NCI-H1105 treated with DMSO at 0.1 percent for 48 hours (cell line): ENCODE data around the gene GUCA2A.

ENCODE experiments used
- DNase-seq: peaks from one replicate; lab custom pipeline; 2025; lab: John Stamatoyannopoulos, UW

GUCA2A gene

GRCh38 chr1:42153624-42154023, 10.9 kb downstream of the GUCA2A start:
- DNase-seq = no peak

DNA sequence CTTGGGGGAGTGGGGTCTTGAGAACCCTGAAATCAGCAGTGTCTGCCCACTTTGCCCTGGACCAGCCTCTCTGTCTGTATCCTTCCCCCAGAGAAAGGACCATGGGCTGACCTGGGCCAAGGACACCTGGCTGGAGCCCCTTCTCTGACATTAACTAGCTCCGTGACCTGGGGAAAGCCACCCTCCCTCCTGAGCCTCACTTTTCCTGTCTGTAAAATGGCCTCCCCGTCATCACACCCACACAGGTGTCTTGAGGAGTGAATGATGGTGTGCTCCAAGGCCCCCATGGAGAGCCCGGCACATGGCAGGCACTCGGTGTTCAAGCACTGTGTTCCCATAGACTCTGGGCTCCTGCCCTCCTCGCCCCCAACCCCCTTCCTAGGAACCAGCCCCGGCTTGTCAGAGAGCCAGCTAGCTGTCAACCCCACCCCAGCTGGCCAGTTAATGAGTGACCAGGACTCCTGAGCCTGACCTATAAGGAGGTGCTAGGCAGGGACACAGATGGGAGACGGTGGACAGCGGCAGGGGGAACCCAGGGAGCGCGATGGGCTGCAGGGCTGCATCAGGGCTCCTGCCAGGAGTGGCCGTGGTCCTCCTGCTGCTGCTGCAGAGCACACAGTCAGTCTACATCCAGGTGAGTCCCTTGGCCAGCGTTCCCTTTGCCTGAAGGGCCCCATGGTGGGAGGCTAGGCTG, 11.5 kb downstream of the GUCA2A start, which contains the start of gene GUCA2B:
TSS of gene GUCA2B (plus strand) at position 504 of the 694 bp plus-strand sequence. CDS start at position 545, 41 bp downstream.
- no peak for DNase-seq

- no peak for DNase-seq
Measured at GRCh38 chr1:42152119-42152518, 12.4 kb downstream of the GUCA2A start.

DNA sequence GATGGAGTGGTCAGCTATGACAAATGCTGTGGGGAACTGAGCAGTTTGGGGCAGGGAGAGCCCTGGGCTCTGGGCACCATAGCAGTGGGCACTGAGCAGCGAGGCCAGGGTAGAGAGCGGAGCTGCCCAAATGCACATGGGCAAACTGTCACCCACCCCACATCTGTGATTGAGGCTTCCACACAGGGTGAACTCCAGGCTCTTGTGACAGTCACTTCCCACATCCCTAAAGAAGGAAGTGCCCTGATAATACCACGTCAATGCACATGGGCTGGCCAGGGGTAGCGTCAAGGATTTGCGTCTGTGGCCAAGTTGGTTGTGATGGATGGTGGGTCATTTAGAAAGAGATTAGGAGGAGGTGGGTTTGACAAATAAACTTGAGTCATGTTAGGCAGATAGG, 13.9 kb downstream of the GUCA2A start:
- no peak for DNase-seq

- DNase-seq = no peak
Measured at GRCh38 chr1:42148166-42148565, 16.4 kb downstream of the GUCA2A start.

DNA sequence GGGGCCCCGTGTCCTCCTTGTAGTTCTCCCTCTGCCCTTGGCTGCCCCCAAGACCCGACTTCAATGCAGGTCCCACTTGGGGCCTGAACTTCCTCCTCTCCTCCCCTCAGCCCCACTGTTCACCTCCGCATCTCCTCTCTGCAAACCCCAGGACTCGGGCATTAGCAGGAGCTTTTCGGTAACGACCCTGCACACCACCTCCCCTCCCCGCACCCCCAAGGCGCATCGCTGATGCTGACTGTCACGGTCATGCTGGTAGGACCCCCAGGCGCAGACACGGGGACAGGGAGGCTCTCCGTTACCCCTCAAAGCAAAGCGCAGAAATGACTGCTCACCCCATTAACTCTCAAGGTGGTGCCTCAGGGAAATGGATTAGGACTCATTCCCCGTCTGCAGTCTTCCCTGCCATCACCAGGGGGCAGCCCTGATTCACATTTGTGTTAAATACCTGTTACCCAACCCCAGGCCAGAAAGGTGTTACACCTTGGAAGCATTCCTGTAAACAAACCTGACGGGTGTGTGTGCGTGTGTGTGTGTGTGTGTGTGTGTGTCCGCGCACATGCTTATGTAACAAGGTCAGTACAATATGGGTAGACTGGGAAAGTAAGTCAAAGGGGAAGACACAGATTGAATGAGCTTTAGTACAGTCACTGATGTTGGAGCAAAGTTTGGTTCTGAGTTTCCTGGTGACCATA, 17.8 kb downstream of the GUCA2A start:
- DNase-seq = peak; percentile 79

DNA sequence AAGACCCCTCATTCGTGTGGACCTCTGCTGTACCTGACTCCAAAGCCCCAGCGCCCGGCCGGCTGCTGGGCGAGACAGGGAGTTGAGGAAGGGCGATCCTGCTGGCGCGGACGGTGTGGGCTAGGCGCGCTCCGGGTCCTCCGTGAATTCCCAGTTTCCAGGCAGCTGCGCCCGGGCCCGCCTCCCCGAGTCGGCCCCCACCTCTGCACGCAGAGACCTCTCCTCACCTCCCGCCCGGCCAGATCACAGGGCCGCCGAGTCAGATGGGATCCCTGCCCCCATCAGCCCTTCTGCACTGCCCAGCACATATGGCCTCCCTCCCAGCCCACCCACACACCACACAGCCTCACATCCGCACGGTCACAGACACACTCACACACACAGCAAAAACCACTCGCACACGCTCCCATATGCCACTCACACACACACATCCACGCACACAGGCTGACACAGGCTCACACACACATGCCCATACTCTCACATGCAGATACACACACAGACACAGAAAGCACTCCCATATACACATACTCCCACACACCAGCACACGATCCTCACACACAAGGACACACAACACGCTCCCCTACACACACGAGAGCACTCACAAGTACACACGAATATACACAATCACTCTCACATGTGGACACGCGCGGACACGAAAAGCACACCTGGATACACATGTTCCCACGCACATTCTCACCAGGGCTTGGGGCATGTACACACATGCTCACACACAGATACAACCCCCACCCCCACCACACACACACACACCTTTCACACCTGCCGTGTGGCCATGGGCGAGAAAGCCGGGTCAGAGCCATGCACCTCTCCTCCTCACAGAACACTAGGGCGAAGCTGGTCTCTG, 18.6 kb downstream of the GUCA2A start:
- no peak for DNase-seq

DNA sequence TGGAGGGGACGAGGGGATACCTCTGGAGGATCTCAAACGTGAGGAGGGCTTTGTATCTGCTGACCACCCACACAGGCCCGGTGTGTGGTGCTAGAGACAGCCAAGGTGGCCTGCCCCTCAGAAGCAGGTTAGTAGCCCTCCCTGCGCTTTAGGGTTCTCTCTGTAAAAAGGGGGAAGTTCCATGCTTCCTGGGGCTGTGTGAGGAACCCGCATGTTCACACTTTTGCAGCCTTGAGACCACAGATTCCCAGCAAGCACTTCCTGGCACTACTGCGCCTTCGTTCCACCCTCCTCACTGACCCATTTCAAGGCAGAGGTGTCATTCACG, 19.2 kb downstream of the GUCA2A start:
- no peak for DNase-seq

DNA sequence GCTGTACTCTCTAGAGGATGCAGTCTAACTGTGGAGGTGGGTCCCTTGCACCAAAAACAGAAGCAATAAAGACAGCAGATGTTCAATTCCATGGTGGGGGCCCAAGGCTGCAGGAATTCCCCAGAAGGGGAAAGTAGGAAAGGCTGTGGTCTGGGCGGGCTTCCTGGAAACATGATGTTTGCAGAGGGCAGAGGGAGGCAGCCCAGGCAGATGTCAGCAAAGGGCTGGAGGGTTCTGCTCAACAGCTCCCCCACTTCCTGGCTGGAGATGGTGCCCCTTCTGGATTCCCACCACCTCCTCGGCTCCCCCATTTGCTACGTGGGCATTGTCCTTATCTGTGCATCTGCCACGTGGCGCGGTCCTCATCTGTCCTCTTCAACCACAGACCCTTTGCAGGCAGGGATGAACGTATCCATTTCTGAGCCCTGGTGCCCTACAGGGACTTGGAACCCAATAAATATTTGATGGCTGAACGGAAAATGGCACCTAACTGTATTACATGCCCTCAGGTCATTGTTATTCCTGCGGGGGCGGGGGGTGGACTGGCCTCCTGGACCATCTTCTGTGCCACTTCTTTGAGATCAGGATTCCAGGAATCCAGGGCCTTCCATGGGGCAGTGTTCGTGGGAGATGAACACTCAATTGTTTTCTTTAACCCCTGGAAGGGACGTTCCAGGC, 19.7 kb downstream of the GUCA2A start:
- DNase-seq = no peak

DNA sequence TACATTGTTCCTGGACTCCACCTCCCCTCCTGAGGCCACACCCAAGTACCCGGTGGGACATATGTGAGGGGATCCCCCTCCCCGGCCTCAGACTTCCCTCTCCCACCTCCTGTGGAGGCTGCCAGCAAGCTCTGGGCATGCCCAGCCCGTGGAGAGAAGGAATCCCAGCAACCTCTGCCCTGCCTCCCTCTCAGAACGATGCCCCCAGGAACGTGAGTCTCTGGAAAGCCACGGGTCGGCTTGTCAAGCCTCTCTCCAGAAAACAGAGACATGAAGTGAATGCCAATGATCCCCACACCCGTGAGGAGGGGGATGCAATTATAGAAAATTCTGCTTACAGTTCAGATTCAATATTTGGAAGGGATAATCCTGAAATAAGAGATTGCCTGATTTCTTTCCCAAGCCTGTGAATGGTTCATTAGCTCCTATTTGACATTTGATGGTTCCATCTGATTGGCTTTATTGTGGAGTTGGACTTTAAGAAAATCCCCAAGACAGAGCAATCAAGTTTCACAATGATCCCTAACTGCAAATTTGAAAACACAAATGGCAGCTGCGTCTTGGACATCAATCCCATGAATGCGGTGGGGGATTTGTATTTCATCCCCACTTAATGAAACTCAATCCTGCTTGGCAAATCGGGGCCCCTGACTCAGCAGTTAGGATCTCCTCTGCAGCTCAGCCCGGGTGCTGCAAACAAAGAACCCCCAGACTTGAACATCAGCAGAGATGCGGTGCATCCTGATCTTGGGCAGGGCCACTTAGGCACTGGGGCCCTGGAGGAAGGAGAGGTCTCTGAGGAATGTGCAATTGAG, 20.4 kb downstream of the GUCA2A start:
- DNase-seq = no peak

GRCh38 chr1:42142894-42143675, 21.5 kb downstream of the GUCA2A start:
- peak; percentile 26 for DNase-seq

DNA sequence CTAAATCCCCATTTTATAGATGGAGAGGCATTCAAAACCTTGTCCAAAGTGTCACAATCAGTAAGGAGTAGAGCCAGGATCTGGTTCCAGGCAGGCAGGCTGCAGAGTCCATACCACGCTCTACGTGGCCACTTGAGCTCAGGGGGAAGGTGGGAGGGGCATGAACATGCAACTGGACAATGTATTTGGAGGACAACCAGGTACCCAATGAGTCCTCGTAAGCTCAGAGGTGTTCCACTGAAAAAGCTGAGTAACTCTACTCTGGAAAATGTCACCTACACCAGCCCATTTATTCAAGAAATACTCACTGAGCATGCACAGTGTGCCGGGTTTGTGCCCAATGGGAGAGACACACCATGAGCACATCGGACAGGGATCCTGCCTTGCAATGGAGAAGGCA, 22.6 kb downstream of the GUCA2A start:
- DNase-seq = no peak

GRCh38 chr1:42140191-42140590, 24.4 kb downstream of the GUCA2A start:
- no peak for DNase-seq

GRCh38 chr1:42139444-42139843, 25.1 kb downstream of the GUCA2A start:
- no peak for DNase-seq

GRCh38 chr1:42138586-42138985, 26.0 kb downstream of the GUCA2A start:
- DNase-seq = no peak

DNA sequence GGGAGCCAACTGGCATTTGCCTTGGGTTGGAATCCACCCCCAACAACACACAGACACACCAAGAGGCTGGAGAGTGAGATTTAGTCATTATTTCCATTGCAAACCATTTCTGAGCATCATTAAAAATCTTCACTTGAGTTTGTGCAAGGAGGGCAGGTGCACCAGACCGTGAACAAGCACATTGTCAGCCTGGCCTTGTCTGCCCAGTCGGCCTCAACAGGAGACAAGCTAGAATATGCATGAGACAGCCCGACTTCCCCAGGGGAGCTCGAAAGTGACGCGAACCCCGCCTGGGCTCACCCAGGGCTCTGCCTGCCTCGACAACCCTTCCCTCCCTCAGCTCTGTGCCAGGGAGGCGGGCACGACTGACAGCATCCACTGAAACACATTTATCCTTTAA, 26.8 kb downstream of the GUCA2A start:
- DNase-seq = peak; percentile 18

DNA sequence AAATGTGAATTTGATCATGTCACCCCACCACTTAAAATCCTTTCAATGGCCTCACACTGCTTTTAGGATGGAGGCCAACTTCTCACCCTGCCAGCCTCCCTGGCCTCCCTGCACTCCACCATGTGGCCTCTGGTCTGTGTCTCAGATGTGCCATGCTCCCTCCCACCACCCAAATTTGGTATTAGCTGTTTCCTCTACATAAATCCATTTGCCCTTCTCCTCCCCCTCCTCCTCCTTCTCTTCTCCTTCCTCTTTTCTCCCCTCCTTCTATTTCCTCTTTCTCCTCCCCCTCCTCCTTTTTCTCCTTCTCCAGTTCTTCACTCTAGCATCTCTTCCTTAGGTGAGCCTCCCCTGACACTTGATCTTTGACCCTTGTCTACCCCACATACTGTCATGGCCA, 28.1 kb downstream of the GUCA2A start:
- DNase-seq = no peak

- no peak for DNase-seq
Measured at GRCh38 chr1:42135426-42135825, 29.1 kb downstream of the GUCA2A start.

DNA sequence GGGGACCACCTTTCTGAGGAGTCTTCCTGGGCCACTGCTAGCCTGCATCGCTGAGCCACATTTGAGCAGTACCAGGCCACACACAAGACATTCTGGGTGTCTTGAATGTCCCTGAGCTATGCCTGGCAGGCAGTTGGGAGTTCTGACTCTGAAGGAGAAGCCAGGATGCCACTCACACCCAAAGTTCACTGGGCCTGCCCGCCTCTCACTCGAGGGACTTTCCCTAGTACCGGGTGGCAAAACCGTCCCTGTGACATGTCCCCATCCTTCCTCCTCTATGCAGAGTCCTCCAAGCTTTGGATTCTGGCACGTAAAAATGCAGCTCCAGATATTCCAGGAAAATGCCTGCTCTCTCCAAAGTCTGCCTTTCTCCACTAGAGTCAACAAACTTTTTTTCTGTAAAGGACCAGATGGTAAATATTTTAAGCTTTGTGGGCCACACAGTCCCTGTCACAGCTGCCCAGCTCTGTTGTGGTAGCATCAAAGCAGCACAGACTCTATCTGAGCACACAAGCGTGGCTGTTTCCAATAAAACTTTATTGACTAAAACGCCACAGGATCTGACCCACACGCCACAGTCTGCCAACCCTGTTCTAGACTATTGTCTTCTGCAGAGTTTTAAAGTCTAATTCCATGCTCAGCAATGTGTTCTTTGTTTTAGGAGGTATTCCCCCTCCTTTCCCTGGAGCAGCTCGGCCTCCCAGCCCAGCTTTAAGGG, 30.6 kb downstream of the GUCA2A start:
- no peak for DNase-seq

- DNase-seq = no peak
Measured at GRCh38 chr1:42133390-42133789, 31.2 kb downstream of the GUCA2A start.
